ENCODE measurements around the gene SNX8.

SNX8 gene

GRCh38 chr7:2357165-2357564 is 42.9 kb upstream of the SNX8 start:
- peak overlapping the region in 1 of 2 donors; percentile 7 for H3K4me3 ChIP-seq (replicated peaks in 1 of 2; ENCODE audit: low read depth in 2 of 2, low read length in 2 of 2)
- TF ChIP-seq CTCF (IDR thresholded peaks at IDR 0.05; ENCODE audit: low read depth, low read length): no peak
- DNase-seq (ENCODE audit: low read depth in 2 of 2): peak in 1 of 2 donors; percentile 13

GRCh38 chr7:2355705-2356008 is 41.4 kb upstream of the SNX8 start:
- peak overlapping the region; percentile 92 to 99 for H3K4me3 ChIP-seq (replicated peaks in 1 of 2; ENCODE audit: low read depth in 2 of 2, low read length in 2 of 2)
- no peak for TF ChIP-seq CTCF (IDR thresholded peaks at IDR 0.05; ENCODE audit: low read depth, low read length)
- no peak for DNase-seq (ENCODE audit: low read depth in 2 of 2)

- no peak for DNase-seq (ENCODE audit: low read depth in 2 of 2)
These were observed 40.9 kb upstream of the SNX8 start for GRCh38 chr7:2354939-2355704.

GRCh38 chr7:2354186-2354938 is 40.1 kb upstream of the SNX8 start, which contains the start of gene EIF3B:
EIF3B (plus strand) TSS chr7:2354827; CDS start chr7:2354922, 95 bp downstream.
- TF ChIP-seq CTCF (IDR thresholded peaks at IDR 0.05; ENCODE audit: low read depth, low read length): no peak
- peak within 1 kb of the TSS; percentile 92 to 99 for H3K4me3 ChIP-seq (replicated peaks in 1 of 2; ENCODE audit: low read depth in 2 of 2, low read length in 2 of 2)
- peak; percentile 97 to 98 for DNase-seq (ENCODE audit: low read depth in 2 of 2)

More at GRCh38 chr7:2354939-2355704, 40.9 kb upstream of the SNX8 start:
- H3K4me3 ChIP-seq (replicated peaks in 1 of 2; ENCODE audit: low read depth in 2 of 2, low read length in 2 of 2): peak overlapping the region; percentile 92 to 99
- TF ChIP-seq CTCF (IDR thresholded peaks at IDR 0.05; ENCODE audit: low read depth, low read length): no peak

- DNase-seq (ENCODE audit: low read depth in 2 of 2): peak; percentile 93 to 94
- H3K4me3 ChIP-seq (replicated peaks in 1 of 2; ENCODE audit: low read depth in 2 of 2, low read length in 2 of 2): peak overlapping the region; percentile 92 to 99
- no peak for TF ChIP-seq CTCF (IDR thresholded peaks at IDR 0.05; ENCODE audit: low read depth, low read length)
These were observed 39.6 kb upstream of the SNX8 start for GRCh38 chr7:2353936-2354185.

GRCh38 chr7:2353113-2353935 is 39.1 kb upstream of the SNX8 start:
- peak overlapping the region; percentile 92 to 99 for H3K4me3 ChIP-seq (replicated peaks in 1 of 2; ENCODE audit: low read depth in 2 of 2, low read length in 2 of 2)
- TF ChIP-seq CTCF (IDR thresholded peaks at IDR 0.05; ENCODE audit: low read depth, low read length): no peak
- no peak for DNase-seq (ENCODE audit: low read depth in 2 of 2)
